ENCODE measurements around the gene NCKAP5L.

GRCh38 chr12:49863946-49864797 is 36.0 kb upstream of the NCKAP5L start:
- TF ChIP-seq CTCF (conservative IDR thresholded peaks at IDR 0.05) (no peak), EZH2 (IDR thresholded peaks at IDR 0.05; ENCODE audit: low read depth) (no peak)
